GM18505 (cell line): ENCODE measurements around the gene C2CD4D.
A peak's percentile ranks its signal among the peaks of the same experiment; 100 is the strongest.

Source experiments
- ATAC-seq: cut with Tn5 transposase; IDR thresholded peaks from one replicate; pipeline ENCODE4 v1.9.1; 2021; ENCODE audit not compliant: unreplicated experiment
- POLR2A ChIP-seq: IDR thresholded peaks from 4 replicates; pipeline ENCODE4 v1.6.1; 2011; ENCODE audit warnings: borderline replicate concordance; ENCODE audit not compliant: insufficient read depth, insufficient read length; ENCODE audit errors: extremely low read depth

The C2CD4D gene

DNA sequence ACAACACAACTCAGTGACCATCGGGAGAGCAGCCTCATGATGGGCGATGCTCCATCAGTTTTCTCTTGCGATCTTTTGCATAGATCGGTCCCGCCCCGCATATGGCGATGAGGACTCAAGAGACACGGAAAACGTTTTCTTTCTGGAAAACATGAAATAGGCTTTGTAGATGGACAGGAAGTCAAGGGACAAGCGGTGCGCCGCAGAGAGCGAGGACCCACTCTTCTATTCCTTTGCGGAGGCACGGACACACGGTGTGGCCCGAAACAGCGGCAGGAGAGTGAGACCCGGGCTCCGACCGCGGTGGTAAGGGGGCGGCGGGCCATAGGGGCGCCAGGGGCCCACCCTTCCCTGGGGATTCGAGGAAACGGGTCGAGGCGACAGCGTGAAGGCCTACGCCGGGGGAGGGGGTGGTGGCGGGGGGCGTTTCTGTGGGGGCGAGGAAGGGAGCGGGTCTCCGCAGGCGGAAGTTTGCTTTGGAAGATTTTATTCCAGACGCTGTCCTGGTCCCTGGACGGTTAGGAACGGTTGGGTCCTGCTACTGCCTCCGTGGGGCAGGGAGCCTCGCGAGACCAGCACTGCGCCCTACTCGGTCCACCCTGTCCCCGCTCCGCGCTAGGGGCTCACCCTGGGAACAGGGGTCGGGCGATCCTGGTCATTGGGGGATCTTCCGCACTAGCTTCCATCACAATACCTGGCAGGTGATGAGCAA is 48.5 kb downstream of the C2CD4D start:
- no peak for ATAC-seq
- TF ChIP-seq POLR2A, result no peak

DNA sequence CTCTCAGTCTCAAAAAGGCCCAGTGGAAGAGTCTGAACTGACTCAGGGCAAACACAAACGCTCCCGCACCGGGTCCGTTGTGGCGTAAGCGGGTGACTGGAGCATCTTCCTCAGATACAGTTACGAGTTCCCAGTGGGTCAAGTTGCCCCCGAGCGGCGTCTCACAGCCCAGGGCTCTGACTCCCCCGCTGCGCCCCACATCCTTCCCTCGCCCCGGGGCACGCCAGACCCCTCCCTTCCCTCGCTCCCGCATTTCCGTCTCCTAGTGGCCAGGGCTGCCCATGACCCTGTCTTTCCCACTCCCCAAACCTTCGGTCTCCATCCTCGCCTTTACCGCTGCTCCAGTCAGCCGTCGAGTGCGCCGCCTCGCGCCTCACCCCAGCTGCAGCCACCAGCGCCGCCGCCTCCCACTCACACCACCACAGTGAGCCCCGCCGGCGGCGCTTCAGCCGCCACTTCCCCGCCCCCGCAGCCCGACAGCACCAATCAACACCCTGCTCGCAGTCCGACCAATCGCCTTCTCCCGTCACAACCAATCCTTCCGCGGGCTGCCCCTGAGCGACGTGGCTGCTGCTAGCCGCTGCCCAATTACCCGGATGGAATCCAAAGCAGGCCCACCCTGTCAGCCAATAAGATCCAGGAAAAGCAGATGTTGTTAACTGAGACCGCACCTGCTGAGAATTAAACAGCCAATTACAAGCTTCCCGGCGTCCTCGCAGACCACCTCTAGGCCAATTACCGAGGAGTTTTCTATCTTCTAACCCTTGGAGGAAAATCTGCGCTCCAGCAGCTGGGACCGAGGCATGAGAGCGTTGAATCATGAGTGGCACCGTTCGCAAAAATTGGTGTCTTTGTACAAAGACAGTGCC is 49.3 kb downstream of the C2CD4D start, which contains the start of gene TDRKH:
TSS of gene TDRKH (minus strand) at position 430 of the 869 bp plus-strand sequence. CDS start 7,478 bp downstream, outside the sequence.
- TF ChIP-seq POLR2A, result peak; percentile 62
- ATAC-seq, result peak; percentile 96
